Heart right ventricle (tissue), 12 donors: ENCODE data around the gene NPHP1. TPM values are rescaled to one million over a fixed set of nuclear protein-coding genes. Genes with fewer than 3 reads are reported as not detected.

ENCODE experiments used
- microRNA-seq, 2 donors: library from miRNA; unstranded; fragments of <30 nt; microRNA quantifications; one replicate each; pipeline ENCODE4 v1.2.0, GENCODE V29; 2021
- polyA plus RNA-seq, 2 donors: library from polyadenylated mRNA; stranded (reverse); fragments of 200-250 nt; gene quantifications; one replicate each; pipeline ENCODE4 v1.2.3, GENCODE V29; 2013
- total RNA-seq, 10 donors: library from RNA; stranded (reverse); fragmentation: NEBNext Ultra II Directional in 3 of 10; extraction: Animal tissue kit (Norgen Biotek cat#: 25700) in 3 of 10; gene quantifications; one replicate each; pipeline versions ENCODE4 v1.2.1 to v1.2.4, GENCODE V29; 2021 to 2023
- donor health status: ischemic (EF 13 %, LVEDD 7.1; RV severe dilation, severe dysfunction).
- donor health status: healthy with polysubstance abuse.
- donor health status: DM: no; HTN: yes; CAD: no.
- donor health status: DM: no; HTN: no; CAD: no.
- donor health status: ischemic (EF 25% LVEDD 6.9; RV normal size, moderate dysfunction).
- donor health status: ischemic (EF 25% LVEDD 5.7; RV mildly dilated, moderate dysfunction).
- donor health status: healthy.
- donor health status: nonischemic (EF 11% LVEDD 7.7; RV severe dilation, severe dysfunction).
- donor health status: DM: yes; HTN: yes; CAD: no.
- donor health status: PGD.
- donor health status: ischemic (EF 29% LVEDD 5.4; RV normal size, mild dysfunction).
- donor health status: nonischemic (EF 23%, LVEDD 6.1; RV moderate dilation, normal function).

The NPHP1 gene
- total and polyA plus RNA-seq, 12 donors: 4.4 to 9.0 (median 6.3) TPM

Small RNA genes lying within 50 kb of the gene (microRNA-seq; reads per million reads assigned to microRNA genes)
- gene MIR4436B1: 0 reads per million in 2 donors

Other genes with a start within 250 kb of the NPHP1 start
- gene MALL, start 89.2 kb downstream of the NPHP1 start, total RNA-seq: 10 to 100 TPM in 6 of 10 donors, 1 to 10 TPM in 4; 7.2 to 43.6 (median 11.4) TPM
- gene MALL, start 89.2 kb downstream of the NPHP1 start, polyA plus RNA-seq: 10 to 100 TPM in 1 of 2 donors, 1 to 10 TPM in 1; 6.8 to 15.0 TPM
- 100 to 1,000 TPM; 129 to 197 (median 171) TPM for gene MTLN, start 7.5 kb upstream of the NPHP1 start, total RNA-seq
- gene MTLN, start 7.5 kb upstream of the NPHP1 start, polyA plus RNA-seq: 100 to 1,000 TPM; 407 to 848 TPM